ENCODE measurements around the gene METTL2B.
"Not testable (repeated sequence)": the region's sequence is repeated elsewhere in the genome, so short reads cannot be mapped to it uniquely, and the experiment has no call there.

DNA sequence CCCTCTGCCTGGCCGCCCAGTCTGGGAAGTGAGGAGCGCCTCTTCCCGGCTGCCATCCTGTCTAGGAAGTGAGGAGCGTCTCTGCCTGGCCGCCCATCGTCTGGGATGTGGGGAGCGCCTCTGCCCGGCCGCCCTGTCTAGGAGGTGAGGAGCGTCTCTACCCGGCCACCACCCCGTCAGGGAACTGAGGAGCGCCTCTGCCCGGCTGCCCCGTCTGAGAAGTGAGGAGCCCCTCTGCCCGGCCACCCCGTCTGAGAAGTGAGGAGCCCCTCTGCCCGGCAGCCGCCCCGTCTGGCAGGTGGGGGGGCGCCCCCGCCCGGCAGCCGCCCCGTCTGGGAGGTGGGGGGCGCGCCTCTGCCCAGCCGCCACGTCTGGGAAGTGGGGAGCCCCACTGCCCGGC is 13.2 kb upstream of the METTL2B start:
- not testable (repeated sequence) for TF ChIP-seq POLR2A, POLR2AphosphoS5 (IDR thresholded peaks at IDR 0.05)
- TF ChIP-seq, protein P1, sequence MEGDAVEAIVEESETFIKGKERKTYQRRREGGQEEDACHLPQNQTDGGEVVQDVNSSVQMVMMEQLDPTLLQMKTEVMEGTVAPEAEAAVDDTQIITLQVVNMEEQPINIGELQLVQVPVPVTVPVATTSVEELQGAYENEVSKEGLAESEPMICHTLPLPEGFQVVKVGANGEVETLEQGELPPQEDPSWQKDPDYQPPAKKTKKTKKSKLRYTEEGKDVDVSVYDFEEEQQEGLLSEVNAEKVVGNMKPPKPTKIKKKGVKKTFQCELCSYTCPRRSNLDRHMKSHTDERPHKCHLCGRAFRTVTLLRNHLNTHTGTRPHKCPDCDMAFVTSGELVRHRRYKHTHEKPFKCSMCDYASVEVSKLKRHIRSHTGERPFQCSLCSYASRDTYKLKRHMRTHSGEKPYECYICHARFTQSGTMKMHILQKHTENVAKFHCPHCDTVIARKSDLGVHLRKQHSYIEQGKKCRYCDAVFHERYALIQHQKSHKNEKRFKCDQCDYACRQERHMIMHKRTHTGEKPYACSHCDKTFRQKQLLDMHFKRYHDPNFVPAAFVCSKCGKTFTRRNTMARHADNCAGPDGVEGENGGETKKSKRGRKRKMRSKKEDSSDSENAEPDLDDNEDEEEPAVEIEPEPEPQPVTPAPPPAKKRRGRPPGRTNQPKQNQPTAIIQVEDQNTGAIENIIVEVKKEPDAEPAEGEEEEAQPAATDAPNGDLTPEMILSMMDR (IDR thresholded peaks at IDR 0.05): not testable (repeated sequence)

All from prostate gland (tissue), 2 donors.